ENCODE measurements around the gene NACC2.

NACC2 gene

DNA sequence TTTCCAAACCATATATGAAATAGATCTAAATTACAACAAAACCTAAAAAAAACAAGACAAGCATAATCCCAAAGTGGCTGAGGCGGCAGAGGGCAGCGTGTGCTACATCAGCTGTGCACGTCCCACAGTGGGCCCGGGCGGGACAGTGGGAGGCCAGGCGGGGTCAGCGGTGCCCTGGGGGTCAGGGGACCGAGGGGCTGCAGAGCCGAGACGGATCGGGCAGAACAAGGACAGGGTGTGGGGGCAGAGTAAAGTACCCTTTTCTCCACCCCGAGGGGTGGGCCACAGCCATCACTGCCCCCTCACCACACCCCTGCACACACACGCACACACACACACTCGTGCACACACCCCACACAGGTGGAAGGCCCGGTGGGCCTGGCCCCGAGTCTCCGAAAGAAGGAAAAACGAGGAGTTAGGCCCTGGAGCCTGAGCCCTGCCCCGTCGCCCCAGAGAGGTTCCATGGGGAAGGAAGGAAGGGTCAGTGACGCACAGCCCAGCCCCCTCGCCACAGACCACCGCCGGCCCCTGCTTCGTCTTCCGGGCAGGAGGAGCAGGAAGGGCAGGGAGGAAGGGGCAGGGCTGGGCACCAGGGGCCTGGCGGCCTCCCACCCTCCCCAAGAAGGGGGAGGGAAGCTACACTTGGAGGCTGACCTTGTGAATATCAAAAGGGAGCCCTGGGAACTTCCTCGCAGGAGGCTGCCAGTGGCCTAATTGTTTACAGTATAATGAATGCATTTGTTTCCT is 84.3 kb downstream of the NACC2 start:
- Histone ChIP-seq H3K27me3 (no peaks in the 10 kb centered on the region), H3K9me3 (no peaks in the 10 kb centered on the region), H3K4me3 (no peak overlapping the region), H3K4me1 (peaks cover 0 to 20% (median 11%) of the 10 kb centered on the region in 4 donors), H3K27ac (no peak overlapping the region), H3K36me3 (peaks cover 18 to 76% (median 35%) of the 10 kb centered on the region in 3 donors)
- DNase-seq: no peak
- TF ChIP-seq, protein P1, sequence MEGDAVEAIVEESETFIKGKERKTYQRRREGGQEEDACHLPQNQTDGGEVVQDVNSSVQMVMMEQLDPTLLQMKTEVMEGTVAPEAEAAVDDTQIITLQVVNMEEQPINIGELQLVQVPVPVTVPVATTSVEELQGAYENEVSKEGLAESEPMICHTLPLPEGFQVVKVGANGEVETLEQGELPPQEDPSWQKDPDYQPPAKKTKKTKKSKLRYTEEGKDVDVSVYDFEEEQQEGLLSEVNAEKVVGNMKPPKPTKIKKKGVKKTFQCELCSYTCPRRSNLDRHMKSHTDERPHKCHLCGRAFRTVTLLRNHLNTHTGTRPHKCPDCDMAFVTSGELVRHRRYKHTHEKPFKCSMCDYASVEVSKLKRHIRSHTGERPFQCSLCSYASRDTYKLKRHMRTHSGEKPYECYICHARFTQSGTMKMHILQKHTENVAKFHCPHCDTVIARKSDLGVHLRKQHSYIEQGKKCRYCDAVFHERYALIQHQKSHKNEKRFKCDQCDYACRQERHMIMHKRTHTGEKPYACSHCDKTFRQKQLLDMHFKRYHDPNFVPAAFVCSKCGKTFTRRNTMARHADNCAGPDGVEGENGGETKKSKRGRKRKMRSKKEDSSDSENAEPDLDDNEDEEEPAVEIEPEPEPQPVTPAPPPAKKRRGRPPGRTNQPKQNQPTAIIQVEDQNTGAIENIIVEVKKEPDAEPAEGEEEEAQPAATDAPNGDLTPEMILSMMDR (IDR thresholded peaks at IDR 0.05): no peak
- intact Hi-C loops (cut with DNase I; ENCODE audit: low total_unique reads): no loop called here

DNA sequence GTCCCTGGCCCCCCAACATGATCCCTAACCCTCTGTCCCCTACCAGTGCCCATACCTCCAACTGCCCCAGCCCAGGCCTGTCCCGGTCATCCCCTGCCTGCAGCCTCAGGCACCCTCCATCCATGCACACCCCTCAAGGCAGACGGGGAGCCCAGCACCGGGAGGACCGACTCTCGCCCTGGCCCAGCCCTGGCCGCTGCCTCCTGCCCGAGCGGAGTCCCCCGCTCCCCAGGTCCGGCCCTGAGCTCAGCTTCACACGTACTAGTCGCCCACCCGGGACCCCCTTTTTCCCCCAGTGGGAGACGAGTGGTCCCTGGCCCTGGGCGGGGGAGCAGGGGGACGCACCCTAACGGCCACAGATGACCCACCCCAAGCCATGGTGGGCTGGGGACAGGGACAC is 84.9 kb downstream of the NACC2 start:
- peaks cover 18 to 77% (median 30%) of the 10 kb centered on the region in 3 donors for H3K36me3 ChIP-seq

DNA sequence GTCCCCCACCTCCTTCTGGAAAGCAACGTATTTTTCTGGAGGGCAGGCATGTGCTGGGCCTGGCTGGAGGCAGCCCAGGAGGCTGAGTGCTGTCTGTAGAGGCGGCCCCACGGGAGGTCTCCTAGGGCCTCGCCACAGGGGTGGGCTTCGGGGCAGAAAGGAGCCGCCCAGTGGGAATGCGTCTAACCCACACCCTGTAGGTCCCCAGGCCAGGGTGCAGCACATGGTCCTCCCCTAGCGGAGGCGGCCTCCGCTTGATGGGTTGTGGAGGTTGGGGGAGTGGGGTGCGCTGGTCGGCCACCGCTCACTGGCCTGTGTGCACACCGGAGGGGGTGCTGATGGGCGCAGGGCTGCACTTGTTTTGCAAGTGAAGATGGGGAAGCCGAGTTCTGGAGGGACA is 85.6 kb downstream of the NACC2 start:
- no peak overlapping the region for H3K27ac ChIP-seq
- DNase-seq: no peak
- H3K27me3 ChIP-seq: no peaks in the 10 kb centered on the region
- H3K9me3 ChIP-seq: no peaks in the 10 kb centered on the region
- TF ChIP-seq, protein P1 (IDR thresholded peaks at IDR 0.05): no peak
- peaks cover 18 to 73% (median 28%) of the 10 kb centered on the region in 3 donors for H3K36me3 ChIP-seq
- H3K4me1 ChIP-seq: peaks cover 0 to 22% (median 10%) of the 10 kb centered on the region in 4 donors
- intact Hi-C loops (cut with DNase I; ENCODE audit: low total_unique reads): no loop called here
- H3K4me3 ChIP-seq: no peak overlapping the region

More for the DNA sequence above, 84.9 kb downstream of the NACC2 start:
- Histone ChIP-seq H3K27ac (no peak overlapping the region), H3K9me3 (no peaks in the 10 kb centered on the region), H3K27me3 (no peaks in the 10 kb centered on the region), H3K4me1 (peaks cover 0 to 20% (median 11%) of the 10 kb centered on the region in 4 donors), H3K4me3 (no peak overlapping the region)
- TF ChIP-seq, protein P1 (IDR thresholded peaks at IDR 0.05): no peak
- intact Hi-C loops (cut with DNase I; ENCODE audit: low total_unique reads): no loop called here
- DNase-seq: no peak

DNA sequence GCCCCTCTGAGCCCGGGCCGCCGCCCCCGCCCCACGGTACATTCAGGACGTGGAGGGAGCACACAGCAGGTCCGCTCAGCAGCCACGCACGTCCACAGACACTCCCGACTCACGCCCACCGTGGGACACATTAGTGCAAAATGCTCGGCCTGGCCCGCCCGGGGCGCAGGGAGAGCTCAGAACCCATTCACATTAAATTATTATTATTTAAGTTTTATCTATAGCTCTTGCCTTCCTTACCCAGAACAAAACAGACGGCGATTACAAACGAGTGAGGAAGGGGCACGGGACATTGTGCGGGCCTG is 86.4 kb downstream of the NACC2 start:
- H3K27ac ChIP-seq: no peak overlapping the region

DNA sequence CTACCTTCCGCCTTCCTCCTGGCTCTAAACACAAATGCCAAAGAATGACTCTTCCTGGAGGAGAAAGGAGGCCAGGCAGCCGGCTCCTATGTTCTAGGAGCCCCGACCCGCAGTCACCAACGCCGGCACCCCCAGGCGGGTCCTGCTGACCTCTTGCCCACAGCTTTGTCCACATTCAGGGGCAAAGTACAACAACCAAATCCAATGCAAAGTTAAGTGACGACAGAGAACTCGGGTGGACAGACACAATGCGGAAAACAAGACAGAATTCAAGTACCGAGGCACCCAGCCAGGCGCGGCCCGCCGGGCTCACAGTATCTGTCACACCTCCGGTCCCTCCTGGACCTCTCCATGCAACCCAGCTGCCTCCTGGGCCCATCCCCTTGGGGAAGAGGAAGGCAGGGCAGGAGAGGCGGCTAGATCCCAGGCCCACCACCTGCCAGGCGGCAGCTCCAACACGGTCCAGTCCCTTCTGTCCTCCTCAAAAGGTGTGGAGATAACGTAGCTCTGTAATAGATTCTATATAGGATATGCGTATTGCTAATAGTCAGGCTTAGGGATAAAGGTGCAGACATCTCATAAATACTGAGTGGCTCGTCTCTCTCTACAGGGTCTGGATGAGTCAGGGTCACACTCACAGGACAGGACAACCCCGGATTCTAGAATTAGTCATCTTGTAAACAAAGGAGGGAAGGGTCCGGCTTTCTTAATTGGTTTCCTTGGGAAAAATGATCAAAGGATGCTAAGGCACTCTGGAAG is 87.0 kb downstream of the NACC2 start:
- DNase-seq: no peak
- Histone ChIP-seq H3K27ac (no peak overlapping the region), H3K36me3 (peaks cover 13 to 60% (median 27%) of the 10 kb centered on the region in 3 donors), H3K4me1 (peaks cover 0 to 31% (median 16%) of the 10 kb centered on the region in 4 donors), H3K9me3 (no peaks in the 10 kb centered on the region), H3K4me3 (no peak overlapping the region), H3K27me3 (no peaks in the 10 kb centered on the region)
- intact Hi-C loops (cut with DNase I; ENCODE audit: low total_unique reads): no loop called here
- TF ChIP-seq, protein P1 (IDR thresholded peaks at IDR 0.05): no peak

More for the DNA sequence above, 86.4 kb downstream of the NACC2 start:
- Histone ChIP-seq H3K4me1 (peaks cover 0 to 30% (median 10%) of the 10 kb centered on the region in 4 donors), H3K4me3 (no peak overlapping the region), H3K9me3 (no peaks in the 10 kb centered on the region), H3K27me3 (no peaks in the 10 kb centered on the region), H3K36me3 (peaks cover 18 to 65% (median 28%) of the 10 kb centered on the region in 3 donors)
- intact Hi-C loops (cut with DNase I; ENCODE audit: low total_unique reads): no loop called here
- TF ChIP-seq, protein P1 (IDR thresholded peaks at IDR 0.05): no peak
- no peak for DNase-seq

All from tibial artery (tissue), 4 donors.